GM12865 (cell line): ENCODE data around the gene RAD23A.
A peak's percentile ranks its signal among the peaks of the same experiment; 100 is the strongest.

Experiments
- DNase-seq: peaks from one replicate; pipeline ENCODE4 v3.0.0; 2010; ENCODE audit warnings: low read depth
- H3K4me3 ChIP-seq: 2 replicates; pipeline ENCODE4 v1.5.1; 2011; ENCODE audit warnings: mild to moderate bottlenecking, low read depth, low read length, control low read depth
- CTCF ChIP-seq: IDR thresholded peaks from 2 replicates; pipeline ENCODE4 v1.5.1; 2011; ENCODE audit warnings: low read length, control low read depth, low read depth, inconsistent platforms; ENCODE audit not compliant: insufficient read depth; ENCODE audit errors: missing control alignments

RAD23A gene

GRCh38 chr19:12937927-12938778 lies 7.5 kb upstream of the RAD23A start, which contains the start of gene CALR:
Gene CALR, plus strand, starts transcription at chr19:12938609. Its CDS starts 71 bp downstream, at chr19:12938680.
- peak; percentile 100 for DNase-seq
- H3K4me3 ChIP-seq: peak within 1 kb of the TSS; percentile 79
- no peak for TF ChIP-seq CTCF

- TF ChIP-seq CTCF: peak; percentile 0
- H3K4me3 ChIP-seq: peak overlapping the region; percentile 76
- peak; percentile 63 for DNase-seq
Observed at GRCh38 chr19:12938779-12939601, 6.7 kb upstream of the RAD23A start.

- H3K4me3 ChIP-seq: peak overlapping the region; percentile 76
- TF ChIP-seq CTCF: no peak
- no peak for DNase-seq
Observed at GRCh38 chr19:12939975-12940423, 5.7 kb upstream of the RAD23A start.

GRCh38 chr19:12940897-12941296 lies 4.8 kb upstream of the RAD23A start:
- peak overlapping the region; percentile 76 for H3K4me3 ChIP-seq
- TF ChIP-seq CTCF: no peak
- no peak for DNase-seq

- TF ChIP-seq CTCF: no peak
- DNase-seq: no peak
- H3K4me3 ChIP-seq: no peak overlapping the region
Observed at GRCh38 chr19:12943437-12944044, 2.1 kb upstream of the RAD23A start.

- H3K4me3 ChIP-seq: peak overlapping the region; percentile 38; the same call in 1 of the 2 replicates
- no peak for DNase-seq
- no peak for TF ChIP-seq CTCF
Observed at GRCh38 chr19:12944104-12944674, 1.5 kb upstream of the RAD23A start.
